ENCODE data around the gene TLE1. TPM values are rescaled to one million over a fixed set of nuclear protein-coding genes. Genes with fewer than 3 reads are reported as not detected.

Gene TLE1
- total RNA-seq, 1 donor from 2014 or later: 42.5 TPM

DNA sequence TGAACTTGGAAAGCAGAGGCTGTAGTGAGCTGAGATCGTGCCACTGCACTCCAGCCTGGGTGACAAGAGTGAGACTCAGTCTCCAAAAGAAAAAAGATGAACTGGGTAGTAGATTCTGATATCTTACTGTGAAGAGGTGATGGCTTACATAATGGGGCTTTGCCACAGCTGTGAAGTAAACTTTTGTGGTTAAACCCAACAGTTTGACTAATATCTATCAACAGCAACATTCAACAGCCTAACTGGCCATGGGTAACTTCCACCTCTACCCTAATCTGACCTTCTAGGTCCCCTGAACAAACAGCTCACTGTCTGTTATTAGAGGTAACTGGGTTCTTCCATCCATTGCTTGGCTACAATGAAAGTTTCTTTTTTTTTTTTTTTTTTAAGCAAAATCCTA, 52.1 kb downstream of the TLE1 start:
- H3K27me3 Mint-ChIP-seq (ENCODE audit: low read depth): peaks cover 11% of the 10 kb centered on the region
- H3K4me1 Mint-ChIP-seq: peaks cover 34% of the 10 kb centered on the region
- DNase-seq (ENCODE audit: low read depth, low spot score): no peak
- H3K27ac Mint-ChIP-seq (ENCODE audit: unreplicated experiment): no peak overlapping the region
- TF ChIP-seq, protein P1, sequence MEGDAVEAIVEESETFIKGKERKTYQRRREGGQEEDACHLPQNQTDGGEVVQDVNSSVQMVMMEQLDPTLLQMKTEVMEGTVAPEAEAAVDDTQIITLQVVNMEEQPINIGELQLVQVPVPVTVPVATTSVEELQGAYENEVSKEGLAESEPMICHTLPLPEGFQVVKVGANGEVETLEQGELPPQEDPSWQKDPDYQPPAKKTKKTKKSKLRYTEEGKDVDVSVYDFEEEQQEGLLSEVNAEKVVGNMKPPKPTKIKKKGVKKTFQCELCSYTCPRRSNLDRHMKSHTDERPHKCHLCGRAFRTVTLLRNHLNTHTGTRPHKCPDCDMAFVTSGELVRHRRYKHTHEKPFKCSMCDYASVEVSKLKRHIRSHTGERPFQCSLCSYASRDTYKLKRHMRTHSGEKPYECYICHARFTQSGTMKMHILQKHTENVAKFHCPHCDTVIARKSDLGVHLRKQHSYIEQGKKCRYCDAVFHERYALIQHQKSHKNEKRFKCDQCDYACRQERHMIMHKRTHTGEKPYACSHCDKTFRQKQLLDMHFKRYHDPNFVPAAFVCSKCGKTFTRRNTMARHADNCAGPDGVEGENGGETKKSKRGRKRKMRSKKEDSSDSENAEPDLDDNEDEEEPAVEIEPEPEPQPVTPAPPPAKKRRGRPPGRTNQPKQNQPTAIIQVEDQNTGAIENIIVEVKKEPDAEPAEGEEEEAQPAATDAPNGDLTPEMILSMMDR (conservative IDR thresholded peaks at IDR 0.05): no peak
- H3K36me3 Mint-ChIP-seq (ENCODE audit: low read depth): peaks cover 11% of the 10 kb centered on the region
- H3K4me3 Mint-ChIP-seq: no peak overlapping the region
- H3K9me3 Mint-ChIP-seq: no peaks in the 10 kb centered on the region

DNA sequence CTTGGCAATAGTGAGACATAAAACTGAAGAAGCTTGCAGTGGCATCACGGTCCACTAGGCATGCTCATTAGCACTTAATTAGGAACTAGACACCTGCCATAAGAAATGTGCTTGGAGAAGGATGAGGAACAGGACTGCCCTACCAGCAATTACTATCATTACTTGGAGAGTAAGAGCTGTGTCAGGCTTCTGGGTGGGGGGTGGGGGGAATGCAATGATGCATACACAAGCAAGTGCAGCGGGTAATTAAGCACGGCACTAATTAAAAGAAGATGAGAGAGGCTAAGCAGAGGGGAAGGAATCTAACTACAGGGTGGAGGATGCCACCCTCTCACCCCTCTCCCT, 53.1 kb downstream of the TLE1 start:
- Mint-ChIP-seq H3K27me3 (ENCODE audit: low read depth) (peaks cover 11% of the 10 kb centered on the region), H3K9me3 (no peaks in the 10 kb centered on the region), H3K27ac (ENCODE audit: unreplicated experiment) (no peak overlapping the region), H3K36me3 (ENCODE audit: low read depth) (peaks cover 11% of the 10 kb centered on the region), H3K4me1 (peaks cover 35% of the 10 kb centered on the region), H3K4me3 (no peak overlapping the region)
- TF ChIP-seq, protein P1 (conservative IDR thresholded peaks at IDR 0.05): no peak
- no peak for DNase-seq (ENCODE audit: low read depth, low spot score)

DNA sequence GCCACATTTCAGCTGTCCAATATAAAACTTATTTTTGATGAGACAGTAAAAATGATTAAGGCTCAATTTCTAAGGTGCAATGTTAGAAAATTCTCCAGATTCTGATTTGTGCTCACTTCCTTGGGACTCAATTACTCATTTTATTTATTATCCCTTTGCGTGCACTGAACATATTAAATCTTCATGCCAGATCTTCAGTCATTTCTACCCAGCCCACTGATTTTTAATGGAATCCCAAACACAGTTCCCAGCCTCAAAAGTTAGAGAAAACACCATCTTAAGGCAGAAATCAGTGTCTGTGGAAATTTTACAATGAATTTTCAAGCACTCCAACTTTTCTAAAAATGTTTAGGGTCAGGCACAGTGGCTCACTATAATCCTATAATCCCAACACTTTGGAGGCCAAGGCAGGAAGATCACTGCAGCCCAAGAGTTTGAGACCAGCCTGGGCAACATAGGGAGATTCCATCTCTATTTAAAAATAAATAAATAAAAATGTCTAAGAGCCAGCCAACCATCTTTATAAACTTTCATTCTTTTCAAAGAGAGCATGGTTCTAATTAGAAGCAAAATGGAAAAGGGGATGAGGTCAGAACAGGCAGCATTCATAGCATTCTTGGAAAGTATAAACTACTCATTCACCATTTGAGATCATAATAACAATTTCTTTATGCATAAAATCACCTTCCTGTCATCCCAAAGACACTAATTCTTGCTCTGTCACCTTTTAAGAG, 53.7 kb downstream of the TLE1 start:
- Mint-ChIP-seq H3K4me3 (no peak overlapping the region), H3K27me3 (ENCODE audit: low read depth) (peaks cover 11% of the 10 kb centered on the region), H3K4me1 (peaks cover 31% of the 10 kb centered on the region), H3K36me3 (ENCODE audit: low read depth) (peaks cover 9% of the 10 kb centered on the region), H3K27ac (ENCODE audit: unreplicated experiment) (no peak overlapping the region), H3K9me3 (no peaks in the 10 kb centered on the region)
- TF ChIP-seq, protein P1 (conservative IDR thresholded peaks at IDR 0.05): no peak
- no peak for DNase-seq (ENCODE audit: low read depth, low spot score)

DNA sequence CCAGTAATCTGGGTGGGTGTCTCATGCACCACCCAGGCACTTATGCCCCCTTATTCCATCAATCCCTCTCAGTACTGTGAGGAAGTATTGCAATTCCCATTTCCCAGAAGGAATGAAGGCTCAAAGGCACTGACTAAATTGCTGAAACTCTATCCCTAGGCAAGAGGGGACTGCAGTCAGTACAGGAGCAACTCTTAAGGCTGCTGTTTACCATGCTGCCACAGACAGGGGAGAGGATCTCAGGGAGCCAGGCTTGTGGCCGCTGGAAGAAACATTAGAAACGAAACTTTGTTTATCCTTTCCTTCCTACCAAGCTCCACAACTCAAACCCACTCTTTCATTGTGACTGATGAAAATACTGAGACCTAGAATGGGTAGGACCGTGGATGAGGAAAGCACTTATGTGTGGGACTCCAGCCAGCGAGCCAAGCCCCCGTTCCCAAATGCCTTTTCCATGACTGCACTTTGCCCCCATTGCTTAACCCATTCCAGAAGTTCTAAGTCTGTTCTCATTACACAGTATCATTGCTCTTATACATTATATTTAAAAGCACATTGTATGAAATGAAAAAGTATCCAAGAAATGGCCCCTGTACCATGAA, 54.3 kb downstream of the TLE1 start:
- H3K4me3 Mint-ChIP-seq: no peak overlapping the region
- TF ChIP-seq, protein P1 (conservative IDR thresholded peaks at IDR 0.05): no peak
- H3K27me3 Mint-ChIP-seq (ENCODE audit: low read depth): peaks cover 11% of the 10 kb centered on the region
- DNase-seq (ENCODE audit: low read depth, low spot score): no peak
- H3K9me3 Mint-ChIP-seq: no peaks in the 10 kb centered on the region
- H3K4me1 Mint-ChIP-seq: peaks cover 26% of the 10 kb centered on the region
- H3K27ac Mint-ChIP-seq (ENCODE audit: unreplicated experiment): peak overlapping the region; percentile 73
- peaks cover 5% of the 10 kb centered on the region for H3K36me3 Mint-ChIP-seq (ENCODE audit: low read depth)

DNA sequence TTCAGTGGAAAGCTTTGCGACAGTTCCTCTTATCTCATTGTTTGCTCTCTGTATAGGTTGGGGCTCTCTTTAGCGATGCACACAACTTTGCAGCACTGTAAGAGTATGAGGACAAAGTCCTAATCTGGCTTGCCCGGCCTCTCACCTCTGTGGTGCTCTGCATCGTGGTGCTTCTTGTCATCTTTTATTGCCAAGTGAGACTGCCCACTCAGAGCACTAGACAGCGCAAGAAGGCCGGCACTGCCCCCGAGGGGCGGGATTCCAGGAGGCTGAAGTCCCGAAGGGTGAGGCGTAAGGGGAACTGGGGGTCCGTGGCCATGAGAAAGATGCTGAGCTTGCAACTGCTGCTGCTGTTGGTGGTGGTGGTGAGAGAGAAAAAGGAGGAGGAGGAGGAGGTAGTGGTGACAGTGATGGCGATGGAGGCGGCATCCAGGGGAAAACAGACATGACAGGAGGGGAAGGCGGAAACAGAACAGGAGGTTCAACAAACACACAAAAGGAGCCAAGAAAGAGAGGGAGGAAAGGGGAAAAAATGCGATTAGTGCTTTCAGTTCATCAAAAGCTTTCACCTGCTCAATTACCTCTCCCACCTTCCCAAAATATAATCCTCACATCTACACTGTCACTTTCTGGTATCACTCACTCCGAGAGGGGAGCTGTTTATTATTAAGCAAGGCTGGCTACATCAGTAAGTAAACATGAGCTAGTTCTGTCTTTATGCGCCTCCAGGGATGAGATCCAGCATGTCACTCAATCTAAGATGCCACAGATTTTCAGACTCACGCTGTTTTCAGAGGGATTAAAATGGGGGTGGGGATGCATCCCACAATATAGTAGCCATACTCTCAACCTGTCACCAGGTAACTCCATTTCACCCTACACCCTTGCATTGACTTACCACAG, 55.1 kb downstream of the TLE1 start:
- no peak for DNase-seq (ENCODE audit: low read depth, low spot score)
- no peaks in the 10 kb centered on the region for H3K9me3 Mint-ChIP-seq
- H3K27ac Mint-ChIP-seq (ENCODE audit: unreplicated experiment): peak overlapping the region; percentile 73
- peaks cover 5% of the 10 kb centered on the region for H3K36me3 Mint-ChIP-seq (ENCODE audit: low read depth)
- H3K4me1 Mint-ChIP-seq: peaks cover 29% of the 10 kb centered on the region
- no peak overlapping the region for H3K4me3 Mint-ChIP-seq
- H3K27me3 Mint-ChIP-seq (ENCODE audit: low read depth): peaks cover 11% of the 10 kb centered on the region
- TF ChIP-seq, protein P1 (conservative IDR thresholded peaks at IDR 0.05): no peak

Data from neural crest cell (in vitro differentiated cells).